HG03025 (cell line): ENCODE data around the gene TP53TG5.

ENCODE experiments used
- ATAC-seq: cut with Tn5 transposase; IDR thresholded peaks from one replicate; pipeline ENCODE4 v1.9.1; 2021; ENCODE audit warnings: mild to moderate bottlenecking, moderate library complexity; ENCODE audit not compliant: unreplicated experiment, low FRiP score

Gene TP53TG5

GRCh38 chr20:45336530-45337366 is 41.4 kb downstream of the TP53TG5 start:
- ATAC-seq = no peak

- ATAC-seq = no peak
These were observed 47.6 kb downstream of the TP53TG5 start for GRCh38 chr20:45330476-45330875.

GRCh38 chr20:45329497-45330319 is 48.4 kb downstream of the TP53TG5 start:
- no peak for ATAC-seq

GRCh38 chr20:45328451-45328850 is 49.7 kb downstream of the TP53TG5 start:
- no peak for ATAC-seq

GRCh38 chr20:45325371-45325770 is 52.8 kb downstream of the TP53TG5 start:
- no peak for ATAC-seq

- ATAC-seq = no peak
These were observed 54.4 kb downstream of the TP53TG5 start for GRCh38 chr20:45323731-45324130.

- no peak for ATAC-seq
These were observed 55.2 kb downstream of the TP53TG5 start for GRCh38 chr20:45322952-45323383.
